GM23248 (cell line): ENCODE results near the gene DTX3L. TPM values are rescaled to one million over a fixed set of nuclear protein-coding genes. Genes with fewer than 3 reads are reported as not detected.

ENCODE experiments used
- DNase-seq: peaks from one replicate; pipeline ENCODE4 v3.0.0-alpha.2; 2015
- H2AFZ ChIP-seq: fragments of 200-600 bp; sonication (generic); 2 replicates; pipeline ENCODE4 v1.6.1; 2016; ENCODE audit warnings: antibody characterized with exemption
- H3F3A ChIP-seq: fragments of 200-600 bp; sonication (generic); 2 replicates; pipeline ENCODE4 v1.6.1; 2016; ENCODE audit warnings: mild to moderate bottlenecking, antibody characterized with exemption, mixed run types; ENCODE audit not compliant: insufficient read depth
- H3K27ac ChIP-seq: fragments of 200-600 bp; sonication (generic); 2 replicates; pipeline ENCODE4 v1.5.1; 2016; ENCODE audit warnings: mild to moderate bottlenecking
- H3K27me3 ChIP-seq: fragments of 200-600 bp; sonication (generic); replicated peaks from 2 replicates; pipeline ENCODE4 v1.6.1; 2016; ENCODE audit warnings: mild to moderate bottlenecking; ENCODE audit not compliant: insufficient read depth
- H3K36me3 ChIP-seq: fragments of 200-600 bp; sonication (generic); 2 replicates; pipeline ENCODE4 v1.6.1; 2016; ENCODE audit warnings: low read depth, mild to moderate bottlenecking
- H3K4me1 ChIP-seq: fragments of 200-600 bp; sonication (generic); 2 replicates; pipeline ENCODE4 v1.6.1; 2016; ENCODE audit warnings: mild to moderate bottlenecking; ENCODE audit not compliant: insufficient read depth
- H3K4me2 ChIP-seq: fragments of 200-600 bp; sonication (generic); one replicate; pipeline ENCODE4 v1.6.1; 2016; ENCODE audit warnings: mild to moderate bottlenecking; ENCODE audit not compliant: unreplicated experiment
- H3K4me3 ChIP-seq: fragments of 200-600 bp; sonication (generic); 2 replicates; pipeline ENCODE4 v1.5.1; 2016; ENCODE audit warnings: mild to moderate bottlenecking
- H3K79me2 ChIP-seq: fragments of 200-600 bp; sonication (generic); 2 replicates; pipeline ENCODE4 v1.6.1; 2016; ENCODE audit warnings: mild to moderate bottlenecking; ENCODE audit not compliant: insufficient read depth
- H3K9ac ChIP-seq: fragments of 200-600 bp; sonication (generic); 2 replicates; pipeline ENCODE4 v1.6.1; 2016; ENCODE audit warnings: mild to moderate bottlenecking
- H3K9me2 ChIP-seq: fragments of 200-600 bp; sonication (generic); 2 replicates; pipeline ENCODE4 v1.6.1; 2016; ENCODE audit warnings: mixed run types, mild to moderate bottlenecking, moderate library complexity; ENCODE audit not compliant: insufficient read depth
- H3K9me3 ChIP-seq: fragments of 200-600 bp; sonication (generic); one replicate; pipeline ENCODE4 v1.6.1; 2017; ENCODE audit warnings: low read depth
- H4K20me1 ChIP-seq: fragments of 200-600 bp; sonication (generic); 2 replicates; pipeline ENCODE4 v1.6.0; 2016; ENCODE audit not compliant: insufficient read depth
- EZH2 ChIP-seq: fragments of 200-600 bp; sonication (generic); IDR thresholded peaks from 2 replicates; pipeline ENCODE4 v1.6.1; 2018; ENCODE audit warnings: antibody characterized with exemption, mild to moderate bottlenecking; ENCODE audit not compliant: insufficient read depth, poor library complexity, severe bottlenecking
- EZH2phosphoT487 ChIP-seq: fragments of 200-600 bp; sonication (generic); IDR thresholded peaks from 2 replicates; pipeline ENCODE4 v1.6.1; 2018; ENCODE audit warnings: antibody characterized with exemption, moderate library complexity, mild to moderate bottlenecking, low read depth; ENCODE audit not compliant: insufficient read depth
- WGBS, 2 experiments: methylation state at CpG; one replicate each; pipeline ENCODE4 v1.1.6; 2015 to 2017; ENCODE audit warnings: low lambda C conversion rate in 2 of 2, low coverage in 1 of 2; ENCODE audit errors: missing lambda C conversion rate in 2 of 2; 5-methylcytosine and 5-hydroxymethylcytosine counted together
- in situ Hi-C: fragments of 300-500 bp; cut with MboI; formaldehyde crosslinking; loops from 2 replicates; pipeline ENCODE4 v1.15.0; 2020
- polyA plus RNA-seq: library from polyadenylated mRNA; unstranded; fragments of >200 nt; fragmentation: Nextera tagmentation; extraction: Ambion mirVana; gene quantifications from 2 replicates; pipeline ENCODE4 v1.2.1, GENCODE V29; 2016
- total RNA-seq: library from RNA; depleted of rRNA; stranded (reverse); fragments of >200 nt; shearing (Covaris generic); gene quantifications from 2 replicates; pipeline ENCODE4 v1.2.3, GENCODE V29; 2014

The DTX3L gene
- total and polyA plus RNA-seq, 2 experiments from 2014 or later: 9.4 to 10.1 TPM

GRCh38 chr3:122580470-122580869 is 16.3 kb downstream of the DTX3L start:
- Histone ChIP-seq H3K4me3 (no peak overlapping the region), H2AFZ (no peak overlapping the region), H3K9me2 (no peaks in the 10 kb centered on the region), H3K27me3 (no peaks in the 10 kb centered on the region), H3K27ac (no peak overlapping the region), H3K4me1 (no peaks in the 10 kb centered on the region), H4K20me1 (no peaks in the 10 kb centered on the region), H3K9me3 (no peaks in the 10 kb centered on the region), H3F3A (no peaks in the 10 kb centered on the region), H3K79me2 (no peaks in the 10 kb centered on the region), H3K36me3 (no peaks in the 10 kb centered on the region), H3K9ac (no peak overlapping the region), H3K4me2 (no peak overlapping the region)
- 53 to 64% methylated on average over 3 of the region's 3 CpGs for WGBS, 2 experiments
- no peak for TF ChIP-seq EZH2
- no peak for TF ChIP-seq EZH2phosphoT487
- in situ Hi-C loops: no loop called here
- DNase-seq: no peak

- no peaks in the 10 kb centered on the region for H3K27me3 ChIP-seq
- no peaks in the 10 kb centered on the region for H3F3A ChIP-seq
- no peaks in the 10 kb centered on the region for H3K4me1 ChIP-seq
- no peaks in the 10 kb centered on the region for H3K9me2 ChIP-seq
- no peaks in the 10 kb centered on the region for H4K20me1 ChIP-seq
- no peak overlapping the region for H2AFZ ChIP-seq
- H3K4me2 ChIP-seq: no peak overlapping the region
- no peak overlapping the region for H3K4me3 ChIP-seq
- no peak overlapping the region for H3K9ac ChIP-seq
- H3K79me2 ChIP-seq: no peaks in the 10 kb centered on the region
- in situ Hi-C loops: no loop called here
- H3K27ac ChIP-seq: no peak overlapping the region
- TF ChIP-seq EZH2phosphoT487 (no peak), EZH2 (no peak)
- 87 to 94% methylated on average over 2 of the region's 2 CpGs for WGBS, 2 experiments
- H3K36me3 ChIP-seq: no peaks in the 10 kb centered on the region
- no peaks in the 10 kb centered on the region for H3K9me3 ChIP-seq
- no peak for DNase-seq
Observed at GRCh38 chr3:122581622-122582021, 17.5 kb downstream of the DTX3L start.

- WGBS, 2 experiments: 79 to 88% methylated on average over 1 of the region's 1 CpG
- H3K4me1 ChIP-seq: no peaks in the 10 kb centered on the region
- TF ChIP-seq EZH2phosphoT487 (no peak), EZH2 (no peak)
- H3K36me3 ChIP-seq: no peaks in the 10 kb centered on the region
- H2AFZ ChIP-seq: no peak overlapping the region
- no peak overlapping the region for H3K27ac ChIP-seq
- H3K4me2 ChIP-seq: no peak overlapping the region
- no peaks in the 10 kb centered on the region for H4K20me1 ChIP-seq
- H3K9me3 ChIP-seq: no peaks in the 10 kb centered on the region
- H3K79me2 ChIP-seq: no peaks in the 10 kb centered on the region
- no peaks in the 10 kb centered on the region for H3K27me3 ChIP-seq
- DNase-seq: peak; percentile 7
- H3K9ac ChIP-seq: no peak overlapping the region
- H3K4me3 ChIP-seq: no peak overlapping the region
- H3F3A ChIP-seq: no peaks in the 10 kb centered on the region
- no peaks in the 10 kb centered on the region for H3K9me2 ChIP-seq
- in situ Hi-C loops: no loop called here
Observed at GRCh38 chr3:122582390-122582789, 18.3 kb downstream of the DTX3L start.

- no peak for DNase-seq
- Histone ChIP-seq H3K9ac (no peak overlapping the region), H3K4me2 (no peak overlapping the region), H3K27me3 (no peaks in the 10 kb centered on the region), H3K79me2 (no peaks in the 10 kb centered on the region), H3K36me3 (no peaks in the 10 kb centered on the region), H2AFZ (no peak overlapping the region), H3K9me2 (no peaks in the 10 kb centered on the region), H3K4me1 (no peaks in the 10 kb centered on the region), H3F3A (no peaks in the 10 kb centered on the region), H4K20me1 (no peaks in the 10 kb centered on the region), H3K4me3 (no peak overlapping the region), H3K9me3 (no peaks in the 10 kb centered on the region), H3K27ac (no peak overlapping the region)
- no peak for TF ChIP-seq EZH2
- TF ChIP-seq EZH2phosphoT487: no peak
- WGBS, 2 experiments: 50 to 72% methylated on average over 1 of the region's 1 CpG
- in situ Hi-C loops: no loop called here
Observed at GRCh38 chr3:122586098-122586497, 22.0 kb downstream of the DTX3L start.
